DMS53 treated with DMSO at 0.1 percent for 48 hours (cell line): ENCODE results near the gene PDIA5.

ENCODE experiments used
- DNase-seq: peaks from one replicate; lab custom pipeline; 2025; ENCODE audit not compliant: unreplicated experiment; lab: John Stamatoyannopoulos, UW

The PDIA5 gene

DNA sequence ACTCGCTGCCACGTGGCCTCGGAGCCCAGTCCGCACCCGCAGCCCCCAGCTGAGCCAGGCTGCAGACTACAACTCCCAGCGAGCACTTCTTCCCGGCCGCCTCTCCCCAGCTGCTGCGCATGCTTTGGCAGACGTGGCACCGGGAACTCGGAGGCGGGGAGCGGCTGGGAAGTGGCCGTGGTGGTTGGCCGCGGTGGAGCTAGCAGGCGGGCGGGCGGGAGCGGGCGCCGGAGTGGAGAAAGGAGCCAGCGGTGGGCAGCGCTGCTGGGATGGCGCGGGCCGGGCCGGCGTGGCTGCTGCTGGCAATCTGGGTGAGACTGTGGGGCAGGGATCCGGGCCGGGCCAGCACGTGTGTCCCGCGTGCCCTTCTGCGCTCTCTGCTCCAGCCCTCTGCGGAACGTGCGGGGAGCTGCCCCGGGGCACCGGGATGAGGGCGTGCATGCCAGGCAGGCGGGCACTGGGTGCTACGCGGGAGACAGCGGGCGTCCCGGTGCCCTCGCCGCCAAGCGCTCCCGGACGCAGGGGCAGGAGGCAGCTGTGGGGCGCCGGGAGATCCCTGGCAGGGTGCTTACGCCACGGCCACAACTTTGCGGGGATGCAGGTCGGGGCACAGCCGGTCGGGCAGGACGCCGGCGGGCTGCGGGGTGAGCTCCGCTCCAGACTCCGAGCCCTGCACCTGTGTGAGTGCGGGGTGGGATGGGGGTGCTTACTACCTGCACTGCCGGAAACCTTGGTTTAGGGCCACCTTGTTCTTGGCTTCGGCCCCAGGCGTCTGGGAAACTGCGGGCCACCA lies at the start of gene PDIA5:
Gene PDIA5, plus strand, starts transcription at position 130 of the 793 bp plus-strand sequence. Its CDS starts 140 bp downstream, at position 270.
- peak; percentile 64 for DNase-seq

DNA sequence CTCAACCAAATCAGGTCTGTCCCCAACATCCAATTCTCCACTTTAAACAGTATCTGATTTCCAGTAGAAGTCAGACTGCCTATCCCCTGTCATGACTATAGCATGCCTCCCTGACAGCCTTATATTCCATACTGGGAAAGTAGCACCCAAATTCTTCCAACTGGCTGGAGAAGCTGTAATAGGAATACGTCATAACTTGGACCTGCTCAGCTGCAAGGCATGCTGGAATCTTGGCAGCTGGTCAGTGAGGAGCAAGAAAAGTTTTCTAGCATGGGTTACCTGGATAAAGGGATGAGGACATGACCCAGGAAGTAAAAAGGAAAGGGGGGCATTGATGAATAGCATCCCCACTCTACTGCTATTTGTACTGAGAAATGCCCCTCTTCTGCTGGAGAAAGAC lies 48.1 kb upstream of the PDIA5 start:
- DNase-seq, result no peak

DNA sequence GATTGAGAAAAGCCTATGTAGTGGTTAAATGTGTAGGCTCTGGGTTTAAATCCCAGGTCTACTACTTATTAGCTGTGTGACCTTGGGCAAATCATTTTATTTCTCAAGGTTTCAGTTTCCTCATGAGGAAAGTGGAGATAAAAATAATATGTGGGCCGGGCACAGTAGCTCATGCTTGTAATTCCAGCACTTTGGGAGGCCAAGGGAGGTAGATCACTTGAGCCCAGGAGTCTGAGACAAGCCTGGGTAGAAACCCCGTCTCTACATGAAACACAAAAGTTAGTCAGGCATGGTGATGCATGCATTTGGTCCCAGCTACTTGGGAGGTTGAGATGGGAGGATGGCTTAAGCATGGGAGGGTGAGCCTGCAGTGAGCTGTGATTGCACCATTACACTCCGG lies 47.7 kb upstream of the PDIA5 start:
- DNase-seq, result no peak

DNA sequence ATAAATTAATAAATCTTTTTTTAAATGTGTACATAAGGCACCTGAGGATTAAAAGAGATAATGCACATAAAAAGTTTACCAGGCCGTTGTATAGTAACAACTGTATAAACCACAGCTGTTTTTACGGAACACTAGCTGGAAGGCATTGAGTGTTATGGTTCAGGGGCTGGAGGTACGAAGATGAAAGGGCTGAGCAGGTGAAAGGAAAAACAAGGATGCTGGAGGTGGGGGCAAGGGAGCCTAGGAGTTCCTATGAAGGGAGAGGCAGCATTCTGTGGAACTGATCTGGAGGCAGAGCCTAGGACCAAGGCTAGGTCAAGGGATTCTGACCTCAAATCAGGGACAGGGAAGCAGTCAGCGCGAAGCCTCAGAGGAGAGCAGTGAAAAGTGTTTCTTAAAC lies 47.2 kb upstream of the PDIA5 start:
- no peak for DNase-seq

DNA sequence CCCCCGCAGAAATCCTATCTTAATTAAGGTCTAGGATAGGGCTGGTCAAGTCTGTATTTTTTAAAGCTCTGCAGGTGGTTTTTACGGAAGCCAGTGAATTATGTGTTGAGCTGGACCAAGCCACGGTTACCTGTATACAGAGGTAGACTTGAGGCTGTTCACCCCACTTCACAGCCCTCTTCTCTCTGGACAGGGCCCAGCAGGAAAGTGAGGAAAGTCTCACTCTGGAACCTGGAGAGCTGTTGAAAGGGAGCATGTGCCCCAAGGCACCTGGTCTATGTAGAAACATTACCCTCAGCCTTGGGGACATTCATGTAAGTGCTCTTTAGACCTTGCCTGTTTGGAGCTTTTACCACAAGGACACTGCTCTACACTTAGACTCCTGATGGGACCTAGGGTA lies 46.1 kb upstream of the PDIA5 start:
- DNase-seq, result no peak

DNA sequence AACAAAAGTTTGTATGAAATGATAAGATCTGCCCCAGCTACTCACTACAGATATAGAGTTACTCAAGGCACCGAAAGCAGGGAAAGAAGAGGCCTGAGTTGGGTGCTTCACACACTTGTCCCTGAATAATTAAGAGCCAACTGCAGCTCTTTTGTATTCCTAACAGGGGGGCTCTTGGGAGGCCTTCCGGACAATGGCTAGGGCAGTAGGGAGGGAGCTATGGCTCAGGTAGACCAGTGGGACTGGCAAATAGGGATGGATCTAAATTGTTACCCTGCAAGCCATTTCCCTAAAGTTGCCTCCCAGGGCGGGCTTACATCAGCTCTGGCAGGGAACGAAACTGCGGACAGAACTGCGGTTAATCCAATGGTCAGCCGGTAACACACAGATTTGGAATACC lies 45.4 kb upstream of the PDIA5 start:
- no peak for DNase-seq

DNA sequence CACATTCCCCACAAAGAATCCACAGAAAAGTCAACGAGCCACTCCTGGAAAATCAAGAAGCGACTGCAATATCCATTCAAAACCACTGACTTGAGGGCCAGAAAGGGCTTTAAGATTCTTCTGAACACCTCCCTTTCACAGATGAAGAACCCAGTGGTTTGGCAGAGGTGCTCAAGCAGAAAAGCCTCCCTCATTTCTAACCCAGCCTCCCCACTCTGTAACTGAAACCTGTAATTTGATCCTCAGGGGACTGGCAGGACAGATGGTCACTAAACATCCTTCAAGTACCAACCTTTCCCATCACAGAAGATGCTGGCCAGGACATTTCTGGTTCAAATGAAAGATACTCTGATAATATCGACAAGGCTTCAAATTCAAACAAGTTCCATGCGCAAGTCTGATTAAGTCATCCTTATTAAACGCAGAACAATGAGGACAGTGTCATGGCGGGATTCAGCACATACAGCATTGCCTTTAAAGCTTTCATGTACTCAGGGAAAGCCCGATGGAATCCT lies 44.8 kb upstream of the PDIA5 start:
- no peak for DNase-seq

DNA sequence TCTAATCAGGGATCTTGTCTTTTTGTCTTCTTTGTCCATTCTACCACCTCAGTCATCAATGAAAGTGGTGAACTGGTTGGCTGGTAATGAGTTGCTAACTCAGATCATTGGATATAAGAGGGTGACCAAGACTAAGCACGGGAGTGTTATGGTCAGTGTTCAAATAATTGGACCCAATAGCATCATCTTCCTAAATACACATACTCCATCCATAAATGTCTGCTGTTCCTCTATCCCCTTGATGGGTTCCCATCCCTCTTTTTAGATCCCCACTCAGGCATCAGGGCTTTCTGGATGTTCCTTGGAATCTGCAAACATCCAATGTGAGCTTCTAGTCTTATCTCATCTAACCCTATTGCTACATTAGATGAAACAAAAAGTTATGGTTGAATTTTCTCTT lies 42.8 kb upstream of the PDIA5 start:
- no peak for DNase-seq

DNA sequence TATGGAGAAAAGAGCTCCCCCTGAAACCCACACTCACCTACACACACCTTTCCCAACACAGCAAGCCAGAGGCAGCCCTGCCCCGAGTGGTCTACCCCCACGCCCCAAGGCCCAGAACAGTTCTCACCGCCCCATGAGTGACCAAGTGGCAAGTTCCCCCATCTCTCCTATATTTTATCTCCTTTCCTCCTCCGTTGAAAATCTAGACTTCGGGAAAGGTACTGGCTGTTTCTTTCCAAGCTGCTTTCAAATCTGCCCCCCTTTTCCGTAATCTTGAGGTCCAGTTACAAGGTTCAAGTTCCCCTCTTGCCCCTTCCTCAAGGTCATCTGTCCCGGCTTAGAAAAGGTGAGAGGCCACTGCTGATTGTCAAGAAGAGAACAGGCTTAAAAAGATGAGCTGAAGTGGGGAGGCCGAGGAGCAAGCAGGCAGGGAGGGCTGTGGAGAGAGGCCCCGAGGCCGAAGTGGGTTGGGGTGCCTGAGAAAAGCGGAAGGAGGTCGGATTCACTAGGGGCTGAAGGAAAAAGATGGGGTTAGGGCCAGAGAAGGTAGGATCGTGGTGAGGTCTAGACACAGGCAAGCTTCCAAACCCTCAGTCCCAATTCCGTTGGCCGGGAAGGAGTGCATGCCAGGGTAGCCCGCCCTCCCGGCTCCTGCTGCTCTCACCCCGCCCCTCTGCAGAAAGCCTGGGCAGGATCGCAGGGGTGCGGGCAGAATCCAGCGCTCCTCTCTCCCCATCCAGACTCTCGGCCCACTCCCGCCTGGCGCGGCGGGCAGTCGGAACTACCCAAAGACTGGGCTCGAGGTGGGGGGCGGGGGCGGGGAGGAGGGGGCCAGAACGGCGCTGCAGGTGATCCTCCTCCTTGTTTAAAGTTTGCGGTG lies 40.9 kb upstream of the PDIA5 start:
- no peak for DNase-seq

DNA sequence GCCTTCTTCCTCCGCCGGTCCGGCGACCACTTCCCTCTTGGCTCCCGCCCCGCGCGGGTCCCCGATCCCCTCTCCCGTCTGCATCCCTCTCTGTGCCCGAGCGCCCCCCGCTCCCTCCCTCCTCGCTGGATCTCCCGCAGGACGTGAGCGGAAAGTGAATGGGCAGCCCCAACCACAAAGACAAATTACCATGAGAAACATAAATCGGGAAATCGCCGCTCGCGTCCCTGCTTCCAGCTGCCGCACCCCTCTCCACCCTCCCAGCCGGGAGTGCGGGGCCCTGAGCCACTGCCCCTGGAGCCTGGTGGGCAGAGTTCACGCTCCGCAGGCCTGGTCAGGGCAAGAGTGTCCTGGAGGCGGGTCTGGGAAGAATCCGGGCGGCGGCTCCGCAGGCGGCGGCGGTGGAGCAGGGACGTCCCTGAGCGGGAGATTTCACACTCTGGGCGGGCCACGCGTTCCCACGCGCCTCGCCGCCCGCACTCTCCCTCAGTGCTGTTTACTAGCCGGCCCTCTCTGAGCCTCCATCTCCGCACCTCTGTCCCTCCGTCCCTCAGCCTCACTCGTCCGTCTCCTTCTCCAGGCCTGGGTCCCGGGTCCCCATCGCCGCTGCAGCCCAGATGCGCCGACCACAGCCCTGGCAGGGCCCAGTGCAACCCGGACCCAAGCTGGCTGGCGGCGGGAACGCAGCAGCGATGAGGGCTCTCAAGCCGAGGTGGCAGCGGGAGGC lies 40.1 kb upstream of the PDIA5 start:
- DNase-seq, result no peak

DNA sequence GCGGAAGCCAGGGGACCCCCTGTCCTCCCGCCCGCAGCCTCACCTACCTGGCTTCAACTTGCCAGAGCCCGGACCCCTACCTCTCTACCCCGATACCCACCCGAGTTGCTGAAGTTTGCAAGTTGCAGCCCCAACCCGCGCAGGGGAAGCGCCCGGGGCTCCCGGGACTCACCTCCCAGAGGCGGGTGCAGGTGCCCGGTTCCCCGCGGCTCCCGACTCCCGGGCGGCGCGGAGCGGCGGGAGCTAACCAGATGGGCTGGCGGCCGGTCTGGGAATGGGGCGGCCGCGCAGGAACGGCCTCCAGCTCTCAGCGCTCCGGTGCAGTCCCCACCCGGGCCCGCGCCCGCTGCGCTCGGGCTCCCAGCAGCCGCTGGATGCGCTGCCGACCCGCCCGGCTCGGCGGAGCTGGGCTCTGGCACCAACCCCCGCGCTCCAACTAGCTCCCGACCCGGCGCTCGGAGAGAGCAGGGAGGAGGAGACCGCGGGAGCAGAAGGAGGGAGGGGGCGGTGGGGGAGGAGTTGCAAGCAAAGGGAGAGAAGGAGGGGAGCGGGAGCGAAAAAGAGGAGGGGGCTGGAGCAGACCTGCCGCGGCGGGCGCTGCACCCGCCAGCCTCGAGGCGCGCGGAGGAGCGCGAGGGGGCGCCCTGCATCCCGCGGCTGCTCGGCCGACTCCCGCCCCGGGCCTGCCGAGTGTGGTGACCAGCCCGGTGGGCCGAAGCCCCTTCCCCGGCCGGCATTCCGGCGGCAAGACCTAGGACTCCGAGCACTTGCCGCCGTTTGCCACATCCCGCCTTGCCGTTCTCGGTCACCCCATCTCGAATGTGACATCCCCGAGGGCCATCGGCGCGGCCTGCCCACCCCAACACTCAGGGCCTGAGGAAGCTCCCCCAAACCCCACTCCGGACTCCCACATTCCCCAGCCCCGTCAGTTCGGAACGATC lies 39.3 kb upstream of the PDIA5 start, which contains the start of gene SEMA5B:
Gene SEMA5B, minus strand, starts transcription at position 472 of the 941 bp plus-strand sequence. CDS start 66,500 bp downstream, outside the sequence.
- no peak for DNase-seq

DNA sequence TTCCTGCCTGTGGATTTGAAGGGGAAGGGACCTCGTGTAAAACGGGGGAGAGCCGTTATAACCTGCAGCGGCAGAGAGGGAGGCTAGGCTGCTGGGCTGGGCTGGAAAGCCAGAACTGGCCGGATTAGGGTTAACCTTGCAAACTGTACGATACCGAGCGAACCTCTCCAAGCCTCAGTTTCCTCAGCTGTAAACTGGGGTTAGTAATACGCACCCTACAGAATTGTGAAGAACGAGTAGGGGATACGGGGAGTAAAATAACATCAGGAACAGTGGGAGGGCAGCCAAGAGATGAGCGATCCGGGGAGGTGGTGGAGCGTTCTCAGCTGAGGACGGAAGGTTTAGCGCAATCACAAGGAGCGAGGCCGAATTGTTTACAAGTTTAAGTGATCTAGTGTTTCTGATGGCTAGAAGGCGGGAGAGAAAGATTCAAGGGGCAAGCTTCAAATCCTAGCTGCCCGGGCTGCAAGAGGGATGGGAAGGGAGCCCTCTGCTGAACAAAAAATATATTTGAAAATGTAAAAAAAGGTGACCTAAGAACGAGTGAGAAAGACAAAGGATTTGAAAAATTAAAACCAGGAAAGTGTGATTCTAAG lies 38.5 kb upstream of the PDIA5 start:
- DNase-seq, result peak; percentile 44

DNA sequence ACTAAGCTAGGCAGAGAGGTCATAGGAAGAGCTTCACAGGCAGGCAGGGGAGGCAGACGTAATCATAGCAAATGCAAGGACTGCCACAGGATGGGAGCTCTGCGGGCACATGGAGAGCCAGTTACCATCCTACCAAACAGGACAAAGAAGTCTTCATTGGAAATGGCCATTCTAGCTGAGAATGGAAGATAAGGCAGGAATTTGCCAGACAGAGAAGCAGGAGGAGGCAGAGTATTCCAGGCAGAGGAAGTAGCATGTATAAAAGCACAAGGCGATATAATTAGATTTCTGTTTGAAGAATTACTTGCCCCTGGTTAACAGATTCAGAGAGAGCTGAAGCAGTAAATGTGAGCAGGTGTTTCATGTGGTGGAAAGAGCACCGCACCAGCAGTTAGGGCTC lies 35.8 kb upstream of the PDIA5 start:
- DNase-seq, result no peak

DNA sequence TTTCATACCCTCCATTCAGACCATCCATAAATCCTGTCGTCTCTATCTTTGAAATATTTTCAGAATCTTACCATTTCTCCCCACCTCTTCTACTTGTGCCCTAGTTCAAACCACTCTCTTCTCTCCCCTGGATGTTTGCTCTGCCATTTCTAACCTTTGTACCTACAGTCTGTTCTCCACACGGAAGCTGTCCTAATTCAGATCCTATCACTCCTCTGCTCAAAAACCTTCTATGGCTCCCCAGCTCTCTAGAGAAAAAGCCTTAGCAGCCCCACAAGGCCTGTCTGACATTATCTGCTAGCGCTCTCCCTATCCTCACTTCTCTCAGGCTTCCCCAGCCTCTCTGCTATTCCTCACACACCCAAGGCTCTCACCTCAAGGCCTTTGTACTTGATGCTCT lies 34.8 kb upstream of the PDIA5 start:
- no peak for DNase-seq

DNA sequence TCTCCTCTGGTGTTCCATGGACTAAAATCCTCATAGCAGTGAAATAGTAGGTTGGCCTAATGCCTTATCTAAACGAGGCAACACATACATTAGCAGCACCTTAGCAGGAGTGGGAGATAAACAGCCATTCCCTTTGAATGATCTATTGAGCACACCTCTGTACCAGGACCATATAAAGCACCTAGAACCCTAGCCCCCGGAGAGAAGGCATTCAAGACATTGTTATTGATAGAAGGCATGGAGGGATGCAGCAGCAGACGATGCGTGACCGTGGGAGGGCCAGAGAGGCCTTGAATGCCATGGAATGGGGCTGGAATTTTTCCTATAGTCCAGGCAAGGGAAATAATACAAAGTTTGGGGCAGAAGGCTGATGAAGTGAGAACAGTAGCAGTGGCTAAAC lies 32.7 kb upstream of the PDIA5 start:
- DNase-seq, result no peak

DNA sequence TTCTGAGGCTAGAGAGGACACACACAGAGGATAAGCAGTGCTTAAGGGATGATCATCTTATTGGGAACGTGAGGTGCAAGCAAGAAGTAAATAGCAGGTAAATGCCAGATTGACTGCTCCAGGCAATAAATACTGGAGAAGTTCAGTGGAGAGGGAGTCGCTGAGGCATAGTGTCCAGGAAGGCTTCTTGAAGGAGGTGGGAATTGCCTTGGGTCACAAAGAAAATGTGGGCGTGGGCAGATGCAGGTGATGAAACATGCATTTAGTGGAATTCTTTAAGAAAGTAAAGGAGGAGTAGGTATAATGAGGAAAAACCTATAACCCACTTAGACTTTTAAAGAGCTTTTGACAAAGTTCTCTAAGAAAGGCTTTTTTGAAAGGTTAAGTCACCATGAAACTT lies 31.8 kb upstream of the PDIA5 start:
- no peak for DNase-seq

DNA sequence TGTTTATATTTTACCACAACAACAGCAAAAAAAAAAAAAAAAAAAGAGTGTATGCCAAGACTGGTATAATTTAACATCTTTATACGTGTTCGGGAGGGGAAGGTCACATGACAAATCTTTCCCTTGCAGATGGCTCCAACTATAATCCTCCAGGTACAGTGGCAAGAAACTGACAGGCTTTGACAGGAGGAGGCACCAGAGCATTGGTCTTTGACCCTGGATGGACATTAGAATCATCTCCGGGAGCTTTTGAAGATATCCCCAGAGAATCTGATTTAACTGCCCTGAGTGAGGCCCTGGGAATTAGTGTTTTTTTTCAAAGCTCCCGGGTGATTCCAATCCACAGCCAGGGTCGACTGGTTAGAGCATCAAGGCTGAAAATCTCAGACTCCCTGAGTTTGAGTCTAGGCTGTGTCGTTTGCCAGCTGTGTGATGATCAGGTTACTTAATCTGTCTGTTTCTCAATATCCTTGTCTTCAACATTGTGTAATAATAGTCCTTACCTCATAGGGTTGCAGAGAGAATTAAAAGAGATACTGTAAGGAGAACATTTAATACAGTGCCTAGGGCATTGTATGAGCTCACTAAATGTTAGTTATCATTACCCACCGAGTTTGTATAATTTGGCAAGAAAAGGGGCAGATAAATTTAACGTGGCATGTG lies 30.3 kb upstream of the PDIA5 start:
- no peak for DNase-seq

DNA sequence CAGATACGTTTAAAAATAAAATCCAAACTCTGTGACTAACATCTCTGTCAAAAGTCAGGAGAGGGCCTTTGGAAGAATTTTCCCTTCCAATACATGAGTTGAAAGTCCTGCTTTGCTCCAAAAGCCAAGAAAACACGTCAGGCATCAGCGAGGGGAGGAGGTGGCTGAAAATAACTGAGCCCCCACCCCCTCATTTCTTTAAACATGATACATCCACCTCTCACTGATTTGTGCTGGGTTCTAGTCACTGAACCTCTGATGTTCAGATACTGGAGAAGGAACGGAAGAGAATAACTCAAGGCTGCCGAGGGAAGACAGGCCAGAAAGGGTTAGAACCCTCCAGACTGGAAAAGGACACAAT lies 29.8 kb upstream of the PDIA5 start:
- no peak for DNase-seq

DNA sequence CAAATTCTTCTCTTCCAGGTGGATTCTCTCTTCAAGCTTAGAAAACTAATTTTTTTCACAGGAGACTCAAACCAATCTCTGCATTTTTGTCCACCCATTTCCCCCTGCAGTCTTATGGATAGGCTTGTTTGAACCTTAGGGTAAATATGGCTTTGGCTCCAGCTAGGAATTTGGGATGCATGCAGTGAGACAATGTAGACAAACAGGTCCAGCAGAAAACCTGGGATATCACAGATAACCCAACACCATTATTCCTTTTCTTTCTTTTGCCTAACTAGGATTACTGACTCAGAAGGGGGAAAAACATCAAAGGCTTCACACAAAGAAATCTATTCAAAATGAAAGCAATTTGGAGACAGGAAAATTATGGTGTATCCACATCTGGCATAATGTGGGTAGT lies 28.1 kb upstream of the PDIA5 start:
- DNase-seq, result no peak
